HEK293T (cell line): ENCODE data around the gene PPP1R1B.

Source experiments
- CTCF ChIA-PET: fragments of 350-600 bp; formaldehyde crosslinking; extraction: SDS; loops from one replicate; lab custom pipeline; 2021; ENCODE audit warnings: antibody characterized with exemption, inconsistent platforms; lab: Yijun Ruan, JAX
- POLR2A ChIA-PET: fragments of 350-600 bp; formaldehyde crosslinking; extraction: SDS; loops from one replicate; lab custom pipeline; 2020; ENCODE audit warnings: antibody characterized with exemption, inconsistent platforms; lab: Yijun Ruan, JAX
- DNase-seq: peaks from one replicate; pipeline ENCODE4 v3.0.0; 2012; ENCODE audit warnings: mixed read lengths; ENCODE audit errors: extremely low spot score
- ARNT ChIP-seq: fragments of 450-650 bp; IDR thresholded peaks from 2 replicates; pipeline ENCODE4 v1.6.1; 2017; ENCODE audit warnings: mild to moderate bottlenecking
- BHLHE40 ChIP-seq: fragments of 450-650 bp; IDR thresholded peaks from 2 replicates; pipeline ENCODE4 v1.6.1; 2016; ENCODE audit warnings: mild to moderate bottlenecking, moderate library complexity, borderline replicate concordance
- CTBP1 ChIP-seq: fragments of 450-650 bp; IDR thresholded peaks from 2 replicates; pipeline ENCODE4 v1.6.1; 2016; ENCODE audit warnings: borderline replicate concordance
- ELF4 ChIP-seq: fragments of 450-650 bp; IDR thresholded peaks from 2 replicates; pipeline ENCODE4 v1.6.1; 2017; ENCODE audit warnings: antibody characterized with exemption
- FOXA1 ChIP-seq: fragments of 450-650 bp; IDR thresholded peaks from 2 replicates; pipeline ENCODE4 v1.6.1; 2016; ENCODE audit warnings: mild to moderate bottlenecking
- FOXK2 ChIP-seq: fragments of 450-650 bp; IDR thresholded peaks from 2 replicates; pipeline ENCODE4 v1.6.1; 2016; ENCODE audit warnings: mild to moderate bottlenecking
- FOXM1 ChIP-seq: fragments of 450-650 bp; IDR thresholded peaks from 2 replicates; pipeline ENCODE4 v1.6.1; 2017; ENCODE audit warnings: mild to moderate bottlenecking, borderline replicate concordance
- HDGF ChIP-seq: fragments of 450-650 bp; IDR thresholded peaks from 2 replicates; pipeline ENCODE4 v1.6.1; 2017; ENCODE audit warnings: antibody characterized with exemption, borderline replicate concordance
- L3MBTL2 ChIP-seq: fragments of 450-650 bp; conservative IDR thresholded peaks from 2 replicates; pipeline ENCODE4 v1.6.1; 2016; ENCODE audit warnings: mild to moderate bottlenecking
- LEF1 ChIP-seq: fragments of 450-650 bp; IDR thresholded peaks from 2 replicates; pipeline ENCODE4 v1.6.1; 2017; ENCODE audit warnings: mild to moderate bottlenecking, borderline replicate concordance
- NFRKB ChIP-seq: fragments of 450-650 bp; IDR thresholded peaks from 2 replicates; pipeline ENCODE4 v1.6.1; 2016; ENCODE audit warnings: mild to moderate bottlenecking, moderate library complexity
- SP1 ChIP-seq: fragments of 450-650 bp; IDR thresholded peaks from 2 replicates; pipeline ENCODE4 v1.6.1; 2017
- SUZ12 ChIP-seq: fragments of 450-650 bp; IDR thresholded peaks from 2 replicates; pipeline ENCODE4 v1.6.1; 2016; ENCODE audit warnings: mild to moderate bottlenecking
- TARDBP ChIP-seq: fragments of 450-650 bp; IDR thresholded peaks from 2 replicates; pipeline ENCODE4 v1.6.1; 2016
- ZNF384 ChIP-seq: fragments of 450-650 bp; IDR thresholded peaks from 2 replicates; pipeline ENCODE4 v1.6.1; 2016
- TF ChIP-seq, protein P1 (sequence below): fragments of 450-650 bp; IDR thresholded peaks from 2 replicates; pipeline ENCODE4 v1.6.1; 2016

The PPP1R1B gene

GRCh38 chr17:39621523-39622379, 5.0 kb upstream of the PPP1R1B start:
- no peak for TF ChIP-seq HDGF
- no peak for TF ChIP-seq SP1
- no peak for TF ChIP-seq L3MBTL2
- no peak for TF ChIP-seq FOXA1
- TF ChIP-seq ARNT, result no peak
- no peak for TF ChIP-seq NFRKB
- TF ChIP-seq, protein P1, sequence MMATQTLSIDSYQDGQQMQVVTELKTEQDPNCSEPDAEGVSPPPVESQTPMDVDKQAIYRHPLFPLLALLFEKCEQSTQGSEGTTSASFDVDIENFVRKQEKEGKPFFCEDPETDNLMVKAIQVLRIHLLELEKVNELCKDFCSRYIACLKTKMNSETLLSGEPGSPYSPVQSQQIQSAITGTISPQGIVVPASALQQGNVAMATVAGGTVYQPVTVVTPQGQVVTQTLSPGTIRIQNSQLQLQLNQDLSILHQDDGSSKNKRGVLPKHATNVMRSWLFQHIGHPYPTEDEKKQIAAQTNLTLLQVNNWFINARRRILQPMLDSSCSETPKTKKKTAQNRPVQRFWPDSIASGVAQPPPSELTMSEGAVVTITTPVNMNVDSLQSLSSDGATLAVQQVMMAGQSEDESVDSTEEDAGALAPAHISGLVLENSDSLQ, result no peak
- TF ChIP-seq LEF1, result no peak
- TF ChIP-seq FOXM1, result no peak
- TF ChIP-seq FOXK2, result no peak
- no peak for TF ChIP-seq SUZ12
- no peak for TF ChIP-seq BHLHE40
- no peak for TF ChIP-seq ELF4
- no peak for TF ChIP-seq TARDBP
- TF ChIP-seq CTBP1, result no peak
- peak; percentile 74 for DNase-seq
- ChIA-PET POLR2A (interaction anchor here (0.8 to 1.2 kb wide), 4 partner anchors 15 to 133 kb away, joined by 3 to 6 read pairs (median 4); partner anchors contain the start of genes ERBB2, PGAP3 and STARD3), CTCF (interaction anchor here (0.6 to 7.6 kb wide), 42 partner anchors 10 to 386 kb away, joined by 3 to 80 read pairs (median 5); partner anchors contain the start of genes ERBB2, FBXL20, MIEN1 and PGAP3)

DNA sequence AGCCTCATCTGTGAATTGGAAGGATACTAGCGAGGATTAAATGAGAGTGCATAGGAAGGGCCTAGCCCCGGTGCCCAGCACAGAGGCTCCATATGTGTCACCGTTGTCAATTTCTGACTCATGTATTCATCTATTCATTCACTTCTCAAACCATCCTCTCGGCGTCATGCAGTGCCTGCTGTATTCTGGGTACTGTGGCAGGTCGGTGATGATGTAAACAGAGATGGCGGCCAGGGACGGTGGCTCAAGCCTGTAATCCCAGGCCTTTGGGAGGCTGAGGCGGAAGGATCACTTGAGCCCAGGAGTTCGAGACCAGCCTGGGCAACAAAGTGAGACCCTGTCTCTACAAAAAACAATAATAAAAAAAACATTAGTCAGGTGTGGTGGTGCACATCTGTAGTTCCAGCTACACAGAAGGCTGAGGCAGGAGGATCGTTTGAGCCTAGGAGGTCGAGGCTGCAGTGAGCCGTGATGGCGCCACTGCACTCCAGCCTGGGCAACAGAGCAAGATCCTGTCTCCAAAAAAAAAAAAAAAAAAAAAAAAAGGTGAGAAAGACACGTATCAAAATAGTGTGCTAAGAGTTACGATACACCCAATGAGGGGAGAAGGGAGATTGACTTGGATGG, 4.3 kb upstream of the PPP1R1B start:
- ChIA-PET POLR2A (interaction anchor here (1.2 kb wide), 1 partner anchor 133 kb away, joined by 5 read pairs; no protein-coding TSS in a partner anchor), CTCF (interaction anchor here (0.6 to 7.6 kb wide), 19 partner anchors 11 to 355 kb away, joined by 3 to 80 read pairs (median 6); partner anchors contain the start of genes ERBB2, MIEN1, PGAP3 and PNMT)
- TF ChIP-seq SP1 (no peak), LEF1 (no peak), FOXM1 (no peak), SUZ12 (no peak), FOXK2 (no peak), L3MBTL2 (no peak), ELF4 (no peak), FOXA1 (no peak)
- no peak for DNase-seq

DNA sequence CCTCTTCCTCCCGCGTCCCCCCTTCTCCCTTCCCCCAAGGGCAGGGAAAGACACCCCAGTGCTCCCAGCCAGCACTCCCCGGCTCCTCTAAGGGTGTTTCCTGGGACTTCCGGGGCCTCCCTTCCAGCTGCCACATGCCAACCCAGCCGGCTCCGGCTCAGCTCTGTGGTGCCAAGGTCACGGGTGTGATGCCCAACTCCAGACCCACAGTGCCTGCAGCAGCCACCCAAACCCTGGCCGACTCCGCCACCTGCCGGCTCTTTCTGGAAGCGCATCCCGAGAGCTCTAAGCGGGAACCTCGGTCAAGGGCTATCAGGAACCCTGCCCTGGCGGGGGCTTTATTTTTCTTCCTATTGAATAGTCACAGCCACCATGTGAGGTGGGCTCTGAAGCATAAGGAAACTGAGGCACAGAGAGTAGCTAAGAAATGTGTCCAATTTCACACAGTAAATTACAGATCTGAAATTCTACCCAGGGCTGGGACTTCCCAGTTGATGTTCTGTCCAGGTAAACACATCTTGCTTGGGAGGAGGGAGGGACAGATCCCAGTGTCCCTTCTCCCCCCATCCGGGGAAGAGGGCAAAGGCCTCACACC, 3.3 kb upstream of the PPP1R1B start:
- ChIA-PET POLR2A (interaction anchor here (0.7 to 1.1 kb wide), 2 partner anchors 10 to 76 kb away, joined by 3 to 5 read pairs; no protein-coding TSS in a partner anchor), CTCF (interaction anchor here (0.6 to 7.6 kb wide), 19 partner anchors 9 to 354 kb away, joined by 3 to 80 read pairs (median 3); partner anchors contain the start of genes PGAP3, PNMT, STARD3 and TCAP)
- no peak for TF ChIP-seq FOXM1
- DNase-seq, result peak; percentile 68

DNA sequence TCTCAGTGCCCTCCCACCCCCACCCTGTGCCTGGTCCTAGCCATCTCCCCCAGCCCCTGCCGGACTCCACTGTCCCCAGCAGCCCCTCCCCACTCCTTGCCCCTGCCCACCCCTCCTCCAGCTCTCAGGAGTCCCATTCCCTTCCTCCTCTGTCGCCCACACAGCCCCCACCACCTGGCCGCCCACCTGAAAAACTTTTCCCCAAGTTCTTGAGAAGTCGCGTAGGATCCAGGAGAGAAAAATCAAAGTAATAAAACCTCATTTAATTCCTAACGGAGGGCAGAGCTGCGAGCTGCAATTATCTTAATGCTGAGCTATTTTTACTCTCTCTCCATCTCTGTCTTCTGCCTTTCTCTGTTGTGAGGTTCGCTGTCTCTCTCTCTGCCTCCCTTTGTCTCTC, 2.4 kb upstream of the PPP1R1B start:
- ChIA-PET CTCF (interaction anchor here (0.7 to 7.6 kb wide), 6 partner anchors 9 to 131 kb away, joined by 3 to 80 read pairs (median 28); partner anchors contain the start of genes PNMT and STARD3), POLR2A (no interaction called here)
- no peak for DNase-seq
- TF ChIP-seq ELF4 (no peak), BHLHE40 (no peak), SP1 (no peak), FOXA1 (no peak), ARNT (no peak), L3MBTL2 (no peak), TARDBP (no peak), FOXM1 (no peak), LEF1 (no peak), NFRKB (no peak), CTBP1 (no peak), ZNF384 (no peak), SUZ12 (no peak), HDGF (no peak), FOXK2 (no peak)
- TF ChIP-seq, protein P1, result no peak

DNA sequence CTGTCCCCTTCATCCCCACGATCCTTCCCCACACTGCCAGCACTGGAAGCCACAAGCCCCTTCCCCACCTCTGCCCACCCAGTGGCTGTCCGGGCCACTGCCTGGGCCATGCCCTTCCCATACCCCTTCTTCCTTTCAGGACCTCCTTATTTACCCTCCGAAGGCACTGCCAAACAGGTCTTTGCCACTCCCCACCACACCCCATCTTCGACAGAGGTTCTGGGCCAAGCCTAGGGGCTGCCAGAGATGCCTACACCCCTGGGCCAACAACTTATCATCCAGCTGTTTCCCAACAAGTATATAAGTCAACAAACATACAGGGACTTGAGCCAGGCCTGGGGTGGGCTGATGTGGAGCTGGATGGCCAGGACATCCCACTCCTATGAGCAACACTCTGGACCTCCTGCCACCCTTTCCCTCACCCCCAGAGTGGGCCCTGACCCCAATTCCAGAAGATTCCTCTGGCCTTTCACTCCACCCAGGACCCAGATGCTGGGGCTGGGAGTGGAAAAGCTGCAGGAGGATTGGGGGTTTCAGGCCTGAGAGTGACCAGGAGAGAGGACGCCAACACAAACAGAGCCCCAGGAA, 1.5 kb upstream of the PPP1R1B start:
- ChIA-PET CTCF (interaction anchor here (0.5 to 7.6 kb wide), 4 partner anchors 8 to 332 kb away, joined by 3 to 80 read pairs (median 40); partner anchors contain the start of gene PNMT), POLR2A (no interaction called here)
- no peak for TF ChIP-seq SP1
- TF ChIP-seq ARNT, result no peak
- TF ChIP-seq L3MBTL2, result no peak
- TF ChIP-seq HDGF, result no peak
- no peak for TF ChIP-seq LEF1
- TF ChIP-seq ZNF384, result no peak
- TF ChIP-seq TARDBP, result no peak
- no peak for TF ChIP-seq ELF4
- TF ChIP-seq BHLHE40, result no peak
- no peak for TF ChIP-seq FOXK2
- TF ChIP-seq SUZ12, result no peak
- TF ChIP-seq FOXA1, result no peak
- TF ChIP-seq FOXM1, result no peak
- TF ChIP-seq, protein P1, result no peak
- DNase-seq, result no peak
